Mesenchymal stem cell (in vitro differentiated cells and primary cell): ENCODE data around the gene CYB5R4.
A peak's percentile ranks its signal among the peaks of the same experiment; 100 is the strongest.

ENCODE experiments used
- DNase-seq: peaks from one replicate; pipeline ENCODE4 v3.0.0-alpha.2; 2013
- H2AFZ ChIP-seq: one replicate; pipeline ENCODE4 v1.6.1; 2013; ENCODE audit warnings: low read depth, mild to moderate bottlenecking, control low read depth, inconsistent platforms, low read length, moderate library complexity
- H2AK5ac ChIP-seq: 2 replicates; pipeline ENCODE4 v1.6.1; 2013; ENCODE audit warnings: low read length, moderate library complexity, mild to moderate bottlenecking, inconsistent platforms; ENCODE audit not compliant: severe bottlenecking
- H2BK120ac ChIP-seq: one replicate; pipeline ENCODE4 v1.6.1; 2013; ENCODE audit warnings: low read depth, mild to moderate bottlenecking, inconsistent platforms, low read length, moderate library complexity
- H2BK12ac ChIP-seq, 2 experiments: one replicate each; pipeline ENCODE4 v1.6.1; 2013; ENCODE audit warnings: inconsistent platforms in 2 of 2, low read length in 2 of 2, mild to moderate bottlenecking in 2 of 2, moderate library complexity in 2 of 2, control low read depth in 1 of 2
- H2BK15ac ChIP-seq: one replicate; pipeline ENCODE4 v1.6.1; 2013; ENCODE audit warnings: mild to moderate bottlenecking, low read depth, inconsistent platforms; ENCODE audit not compliant: poor library complexity, severe bottlenecking
- H2BK5ac ChIP-seq: 2 replicates; pipeline ENCODE4 v1.6.1; 2013; ENCODE audit warnings: low read depth, mild to moderate bottlenecking, low read length, control low read depth, inconsistent platforms; ENCODE audit not compliant: poor library complexity, severe bottlenecking
- H3K14ac ChIP-seq, 2 experiments: one replicate each; pipeline ENCODE4 v1.6.1; 2013; ENCODE audit warnings: inconsistent platforms in 2 of 2, low read length in 2 of 2, control low read depth in 1 of 2, mild to moderate bottlenecking in 1 of 2, moderate library complexity in 1 of 2
- H3K18ac ChIP-seq, 2 experiments: one replicate each; pipeline ENCODE4 v1.6.1; 2013; ENCODE audit warnings: inconsistent platforms in 2 of 2, low read length in 2 of 2, control low read depth in 1 of 2, low read depth in 1 of 2, mild to moderate bottlenecking in 1 of 2
- H3K23ac ChIP-seq, 2 experiments: one replicate each; pipeline ENCODE4 v1.6.1; 2013; ENCODE audit warnings: inconsistent platforms in 2 of 2, low read length in 2 of 2, mild to moderate bottlenecking in 2 of 2, moderate library complexity in 2 of 2, control low read depth in 1 of 2
- H3K27ac ChIP-seq: 2 replicates; pipeline ENCODE4 v1.5.1; 2013; ENCODE audit warnings: mild to moderate bottlenecking, moderate library complexity, low read length, control low read depth, inconsistent platforms; ENCODE audit not compliant: poor library complexity, severe bottlenecking
- H3K27me3 ChIP-seq, 2 experiments: 2 replicates each; pipeline versions ENCODE4 v1.6.1 to v1.7.0; 2013; ENCODE audit warnings: low read length in 2 of 2, mild to moderate bottlenecking in 2 of 2, moderate library complexity in 2 of 2, control low read depth in 1 of 2, inconsistent platforms in 1 of 2; ENCODE audit not compliant: control insufficient read depth in 1 of 2, insufficient read depth in 1 of 2
- H3K36me3 ChIP-seq, 2 experiments: 2 replicates each; pipeline versions ENCODE4 v1.6.1 to v1.7.0; 2013; ENCODE audit warnings: low read length in 2 of 2, control low read depth in 1 of 2, inconsistent platforms in 1 of 2, low read depth in 1 of 2, mild to moderate bottlenecking in 1 of 2; ENCODE audit not compliant: insufficient read depth in 2 of 2, control insufficient read depth in 1 of 2
- H3K4ac ChIP-seq, 2 experiments: one replicate each; pipeline ENCODE4 v1.6.1; 2013; ENCODE audit warnings: inconsistent platforms in 2 of 2, low read length in 2 of 2, mild to moderate bottlenecking in 2 of 2, moderate library complexity in 2 of 2, control low read depth in 1 of 2, low read depth in 1 of 2
- H3K4me1 ChIP-seq: 2 replicates; pipeline ENCODE4 v1.6.1; 2013; ENCODE audit warnings: low read depth, low read length, control low read depth; ENCODE audit not compliant: control insufficient read depth, insufficient read depth
- H3K4me2 ChIP-seq: 2 replicates; pipeline ENCODE4 v1.6.1; 2013; ENCODE audit warnings: low read length, mild to moderate bottlenecking, inconsistent platforms; ENCODE audit not compliant: poor library complexity, severe bottlenecking
- H3K4me3 ChIP-seq, 2 experiments: 2 replicates each; pipeline versions ENCODE4 v1.5.1 to v1.7.0; 2013; ENCODE audit warnings: low read length in 2 of 2, mild to moderate bottlenecking in 2 of 2, control low read depth in 1 of 2, low read depth in 1 of 2; ENCODE audit not compliant: insufficient read depth in 1 of 2
- H3K79me1 ChIP-seq: replicated peaks from 2 replicates; pipeline ENCODE4 v1.6.1; 2013; ENCODE audit warnings: mild to moderate bottlenecking, control low read depth, low read length, inconsistent platforms; ENCODE audit not compliant: poor library complexity, severe bottlenecking
- H3K9ac ChIP-seq: 2 replicates; pipeline ENCODE4 v1.7.0; 2013; ENCODE audit warnings: mild to moderate bottlenecking, low read length, moderate library complexity
- H3K9me3 ChIP-seq: 2 replicates; pipeline ENCODE4 v1.7.0; 2013; ENCODE audit warnings: mild to moderate bottlenecking, low read length; ENCODE audit not compliant: control insufficient read depth
- H4K8ac ChIP-seq: one replicate; pipeline ENCODE4 v1.6.1; 2013; ENCODE audit warnings: inconsistent platforms, mild to moderate bottlenecking, low read length, moderate library complexity
- H4K91ac ChIP-seq: one replicate; pipeline ENCODE4 v1.6.1; 2013; ENCODE audit warnings: mild to moderate bottlenecking, low read length, inconsistent platforms
- WGBS: methylation state at CpG from one replicate; pipeline ENCODE4 v1.1.7; 2013; ENCODE audit warnings: mixed read lengths; 5-methylcytosine and 5-hydroxymethylcytosine counted together

Gene CYB5R4

DNA sequence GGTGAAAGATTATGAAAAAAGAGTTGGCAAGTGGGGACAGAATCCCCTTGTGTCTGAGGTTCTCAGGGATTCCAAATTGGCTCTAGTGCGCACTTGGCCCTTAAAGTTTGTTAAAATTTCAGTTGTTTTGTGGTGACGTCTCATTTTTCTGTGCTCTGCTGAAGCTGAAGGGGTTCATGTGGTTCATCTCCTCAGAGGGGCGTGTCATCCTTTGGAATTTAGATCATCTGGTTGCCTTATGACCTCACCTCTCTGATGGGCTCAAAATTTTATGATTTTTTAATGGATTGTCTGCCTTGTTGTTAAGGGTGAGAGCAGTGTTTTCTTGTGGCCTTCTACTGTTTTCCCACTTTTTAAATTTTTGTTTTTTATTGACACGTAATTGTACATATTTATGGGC is 20.3 kb downstream of the CYB5R4 start:
- H2BK120ac ChIP-seq, result no peak overlapping the region
- no peak overlapping the region for H4K8ac ChIP-seq
- H3K27ac ChIP-seq, result no peak overlapping the region
- H3K9ac ChIP-seq, result no peak overlapping the region
- no peak for DNase-seq
- no peaks in the 10 kb centered on the region for H3K9me3 ChIP-seq
- H2AFZ ChIP-seq, result no peak overlapping the region
- no peaks in the 10 kb centered on the region for H3K36me3 ChIP-seq
- no peak overlapping the region for H3K14ac ChIP-seq
- no peaks in the 10 kb centered on the region for H3K4me1 ChIP-seq
- peaks cover 29% of the 10 kb centered on the region for H3K79me1 ChIP-seq
- H3K4me3 ChIP-seq, result no peak overlapping the region
- H2BK5ac ChIP-seq, result no peak overlapping the region
- no peak overlapping the region for H3K4me2 ChIP-seq
- no peak overlapping the region for H3K18ac ChIP-seq
- H3K4ac ChIP-seq, result no peak overlapping the region
- no peak overlapping the region for H4K91ac ChIP-seq
- WGBS, result 92% methylated on average over 3 of the region's 4 CpGs
- H3K27me3 ChIP-seq, result no peaks in the 10 kb centered on the region
- H3K23ac ChIP-seq, result no peak overlapping the region
- H2BK15ac ChIP-seq, result no peak overlapping the region
- H2AK5ac ChIP-seq, result no peak overlapping the region
- no peak overlapping the region for H2BK12ac ChIP-seq

DNA sequence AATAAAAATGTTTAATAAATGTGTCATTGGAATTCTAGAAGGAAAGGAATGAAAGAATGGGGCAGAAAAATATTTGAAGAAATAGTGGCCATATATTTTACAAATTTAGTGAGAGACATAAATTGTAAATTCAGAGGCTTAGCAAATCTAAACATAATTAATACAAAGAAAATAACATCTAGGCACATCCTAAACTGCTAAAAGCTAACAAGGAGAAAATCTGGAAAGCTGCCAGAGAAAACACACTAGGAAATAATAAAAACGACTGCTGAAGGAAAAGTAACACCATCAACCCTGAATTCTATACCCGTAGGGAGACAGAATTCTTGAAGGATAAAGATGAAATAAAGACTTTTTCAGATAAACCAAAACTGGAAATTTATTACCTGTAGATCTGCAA is 23.8 kb downstream of the CYB5R4 start:
- no peak overlapping the region for H2BK12ac ChIP-seq
- no CpG with 5 or more reads among the region's 2 CpGs for WGBS
- H2AK5ac ChIP-seq, result no peak overlapping the region
- H4K91ac ChIP-seq, result no peak overlapping the region
- no peak overlapping the region for H3K23ac ChIP-seq
- no peak overlapping the region for H3K4ac ChIP-seq
- no peaks in the 10 kb centered on the region for H3K4me1 ChIP-seq
- no peak overlapping the region for H3K4me3 ChIP-seq
- H3K79me1 ChIP-seq, result peaks cover 25% of the 10 kb centered on the region
- no peak overlapping the region for H2BK15ac ChIP-seq
- H3K4me2 ChIP-seq, result no peak overlapping the region
- H4K8ac ChIP-seq, result no peak overlapping the region
- no peak overlapping the region for H2AFZ ChIP-seq
- no peak overlapping the region for H2BK5ac ChIP-seq
- no peak overlapping the region for H3K18ac ChIP-seq
- no peak overlapping the region for H3K14ac ChIP-seq
- no peaks in the 10 kb centered on the region for H3K36me3 ChIP-seq
- H3K9me3 ChIP-seq, result no peaks in the 10 kb centered on the region
- no peaks in the 10 kb centered on the region for H3K27me3 ChIP-seq
- H3K27ac ChIP-seq, result no peak overlapping the region
- no peak overlapping the region for H2BK120ac ChIP-seq
- no peak for DNase-seq
- peak overlapping the region; percentile 13 for H3K9ac ChIP-seq

DNA sequence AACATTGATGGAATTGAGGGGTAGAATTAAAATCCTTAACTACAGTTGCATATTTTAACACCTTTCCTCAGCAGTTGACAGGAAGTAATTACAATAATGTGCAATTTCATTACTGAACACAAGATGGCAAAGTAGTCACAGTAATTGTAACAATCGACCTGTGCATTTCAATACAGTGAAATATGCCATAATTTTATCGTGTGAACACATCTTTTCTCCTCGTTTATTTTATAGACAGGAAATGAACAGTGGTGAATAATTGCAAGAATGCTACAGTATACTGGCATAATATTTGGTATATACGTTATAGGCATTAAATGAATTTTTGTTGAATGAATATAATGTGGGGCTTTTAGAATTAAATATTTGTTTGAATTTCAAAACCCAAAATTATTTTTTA is 25.0 kb downstream of the CYB5R4 start:
- Histone ChIP-seq H3K4me2 (no peak overlapping the region), H3K4me3 (no peak overlapping the region), H4K91ac (no peak overlapping the region), H3K36me3 (no peaks in the 10 kb centered on the region), H2BK12ac (no peak overlapping the region), H2AK5ac (no peak overlapping the region), H2BK15ac (no peak overlapping the region), H2BK5ac (no peak overlapping the region), H3K27me3 (no peaks in the 10 kb centered on the region), H4K8ac (no peak overlapping the region), H2BK120ac (no peak overlapping the region), H3K18ac (no peak overlapping the region), H3K23ac (no peak overlapping the region), H3K9ac (peak overlapping the region; percentile 23), H3K4ac (no peak overlapping the region), H3K9me3 (no peaks in the 10 kb centered on the region), H3K79me1 (peaks cover 18% of the 10 kb centered on the region), H3K4me1 (no peaks in the 10 kb centered on the region), H3K14ac (no peak overlapping the region), H2AFZ (no peak overlapping the region), H3K27ac (no peak overlapping the region)
- WGBS, result 27% methylated on average over 3 of the region's 4 CpGs
- peak; percentile 55 for DNase-seq

DNA sequence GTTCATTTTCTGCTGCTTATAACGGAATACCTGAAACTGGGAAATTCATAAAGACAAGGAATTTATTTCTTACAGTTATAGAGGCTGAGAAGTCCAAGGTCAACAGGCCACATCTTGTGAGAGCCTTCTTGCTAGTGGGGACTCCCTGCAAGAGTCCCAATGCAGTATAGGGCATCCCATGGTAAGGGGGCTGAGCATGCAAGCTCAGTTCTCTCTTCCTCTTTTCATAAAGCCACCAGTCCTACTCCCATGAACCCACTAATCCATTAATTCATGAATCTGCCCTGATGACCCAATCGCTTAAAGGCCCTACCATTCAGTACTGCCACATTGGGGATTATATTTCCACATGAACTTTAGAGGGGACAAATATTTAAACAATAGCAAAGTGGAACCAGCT is 26.5 kb downstream of the CYB5R4 start:
- H2BK120ac ChIP-seq, result no peak overlapping the region
- no peak overlapping the region for H2BK5ac ChIP-seq
- H3K9ac ChIP-seq, result no peak overlapping the region
- WGBS, result 100% methylated on average over 2 of the region's 2 CpGs
- no peak for DNase-seq
- no peak overlapping the region for H3K14ac ChIP-seq
- no peaks in the 10 kb centered on the region for H3K9me3 ChIP-seq
- no peak overlapping the region for H2AFZ ChIP-seq
- H4K8ac ChIP-seq, result no peak overlapping the region
- no peak overlapping the region for H3K4ac ChIP-seq
- no peaks in the 10 kb centered on the region for H3K4me1 ChIP-seq
- peaks cover 16% of the 10 kb centered on the region for H3K79me1 ChIP-seq
- H3K23ac ChIP-seq, result no peak overlapping the region
- H2BK12ac ChIP-seq, result no peak overlapping the region
- no peaks in the 10 kb centered on the region for H3K36me3 ChIP-seq
- H3K4me2 ChIP-seq, result no peak overlapping the region
- H2BK15ac ChIP-seq, result no peak overlapping the region
- H3K4me3 ChIP-seq, result no peak overlapping the region
- no peaks in the 10 kb centered on the region for H3K27me3 ChIP-seq
- no peak overlapping the region for H4K91ac ChIP-seq
- no peak overlapping the region for H3K27ac ChIP-seq
- no peak overlapping the region for H3K18ac ChIP-seq
- no peak overlapping the region for H2AK5ac ChIP-seq
